Endothelial cell of umbilical vein (primary cell): ENCODE measurements around the gene CASD1.

Source experiments
- CTCF ChIP-seq, 2 donors: IDR thresholded peaks; 1 replicate in 1 of 2; 2 replicates in 1 of 2; pipeline ENCODE4 v1.5.1; 2011; ENCODE audit warnings: low read length in 2 of 2, mild to moderate bottlenecking in 2 of 2, moderate library complexity in 2 of 2, control low read depth in 1 of 2, inconsistent platforms in 1 of 2, low read depth in 1 of 2; ENCODE audit not compliant: insufficient read depth in 1 of 2; ENCODE audit errors: extremely low read depth in 1 of 2
- EZH2 ChIP-seq: IDR thresholded peaks from 2 replicates; pipeline ENCODE4 v1.6.1; 2012; ENCODE audit warnings: borderline replicate concordance, low read depth, mild to moderate bottlenecking, moderate library complexity, low read length, inconsistent platforms; ENCODE audit not compliant: severe bottlenecking
- GATA2 ChIP-seq: IDR thresholded peaks from 2 replicates; pipeline ENCODE4 v1.7.0; 2011; ENCODE audit warnings: low read depth, mild to moderate bottlenecking, moderate library complexity, mixed read lengths, low read length; ENCODE audit not compliant: insufficient read length, insufficient read depth
- POLR2A ChIP-seq: IDR thresholded peaks from 2 replicates; pipeline ENCODE4 v1.6.1; 2012; ENCODE audit warnings: low read depth, mild to moderate bottlenecking, control low read depth, low read length

GRCh38 chr7:94530109-94530508 is 20.5 kb downstream of the CASD1 start:
- TF ChIP-seq EZH2 (no peak), CTCF (IDR thresholded peaks at IDR 0.05; ENCODE audit: extremely low read depth in 1 of 2, insufficient read depth in 1 of 2, low read depth in 1 of 2, low read length in 2 of 2) (no peak), POLR2A (no peak), GATA2 (no peak)
